ENCODE data around the gene WFDC11. TPM values are rescaled to one million over a fixed set of nuclear protein-coding genes. Genes with fewer than 3 reads are reported as not detected.
"Not testable (repeated sequence)": the region's sequence is repeated elsewhere in the genome, so short reads cannot be mapped to it uniquely, and the experiment has no call there.

The WFDC11 gene
- total RNA-seq (not detected), polyA plus RNA-seq (not detected)
- long read RNA-seq, donor 1: 0 reads
- long read RNA-seq, donor 2: 0 reads
- long read RNA-seq, donor 3: 0 reads
- long read RNA-seq, donor 4: 0 reads
- long read RNA-seq, donor 5: 0 reads
- long read RNA-seq, donor 6: 0 reads
- long read RNA-seq, donor 7: 0 reads
- long read RNA-seq, donor 8: 0 reads
- long read RNA-seq, donor 9: 0 reads
- long read RNA-seq, donor 10: 0 reads

DNA sequence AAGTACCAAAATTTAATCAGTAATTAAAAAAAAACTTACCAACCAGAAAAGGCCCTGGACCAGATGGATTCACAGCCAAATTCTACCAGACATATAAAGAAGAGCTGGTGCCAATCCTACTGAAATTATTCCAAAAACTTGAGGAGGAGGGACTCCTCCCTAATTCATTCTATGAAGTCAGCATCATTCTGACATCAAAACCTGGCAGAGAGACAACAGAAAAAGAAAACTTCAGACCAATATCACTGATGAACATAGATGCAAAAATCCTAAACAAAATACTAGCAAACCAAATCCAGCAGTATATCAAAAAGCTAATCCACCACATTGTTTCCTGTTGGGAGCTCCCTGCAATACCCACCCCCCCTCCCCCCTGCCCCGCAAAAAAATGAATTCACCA lies at the start of gene WFDC11:
WFDC11 (minus strand) TSS at position 101 of the 400 bp plus-strand sequence. CDS start 19,639 bp downstream, outside the sequence.
- Histone ChIP-seq H3K27me3 (no peaks in the 10 kb centered on the region), H3K27ac (no peak within 1 kb of the TSS), H3K9me3 (peaks cover 0 to 9% (median 6%) of the 10 kb centered on the region in 4 donors), H3K36me3 (no peaks in the 10 kb centered on the region), H3K4me1 (no peaks in the 10 kb centered on the region), H3K4me3 (no peak within 1 kb of the TSS)
- intact Hi-C loops (cut with DNase I; ENCODE audit: low total_unique reads): no loop called here
- no peak for TF ChIP-seq EP300 (IDR thresholded peaks at IDR 0.05)
- TF ChIP-seq, protein P1, sequence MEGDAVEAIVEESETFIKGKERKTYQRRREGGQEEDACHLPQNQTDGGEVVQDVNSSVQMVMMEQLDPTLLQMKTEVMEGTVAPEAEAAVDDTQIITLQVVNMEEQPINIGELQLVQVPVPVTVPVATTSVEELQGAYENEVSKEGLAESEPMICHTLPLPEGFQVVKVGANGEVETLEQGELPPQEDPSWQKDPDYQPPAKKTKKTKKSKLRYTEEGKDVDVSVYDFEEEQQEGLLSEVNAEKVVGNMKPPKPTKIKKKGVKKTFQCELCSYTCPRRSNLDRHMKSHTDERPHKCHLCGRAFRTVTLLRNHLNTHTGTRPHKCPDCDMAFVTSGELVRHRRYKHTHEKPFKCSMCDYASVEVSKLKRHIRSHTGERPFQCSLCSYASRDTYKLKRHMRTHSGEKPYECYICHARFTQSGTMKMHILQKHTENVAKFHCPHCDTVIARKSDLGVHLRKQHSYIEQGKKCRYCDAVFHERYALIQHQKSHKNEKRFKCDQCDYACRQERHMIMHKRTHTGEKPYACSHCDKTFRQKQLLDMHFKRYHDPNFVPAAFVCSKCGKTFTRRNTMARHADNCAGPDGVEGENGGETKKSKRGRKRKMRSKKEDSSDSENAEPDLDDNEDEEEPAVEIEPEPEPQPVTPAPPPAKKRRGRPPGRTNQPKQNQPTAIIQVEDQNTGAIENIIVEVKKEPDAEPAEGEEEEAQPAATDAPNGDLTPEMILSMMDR (IDR thresholded peaks at IDR 0.05): no peak
- no peak for TF ChIP-seq POLR2A (IDR thresholded peaks at IDR 0.05)
- no peak for TF ChIP-seq POLR2AphosphoS5 (IDR thresholded peaks at IDR 0.05)
- no peak for DNase-seq
- WGBS, 5 donors: 71 to 88% (median 82%) methylated on average over 1 of the region's 1 CpG

DNA sequence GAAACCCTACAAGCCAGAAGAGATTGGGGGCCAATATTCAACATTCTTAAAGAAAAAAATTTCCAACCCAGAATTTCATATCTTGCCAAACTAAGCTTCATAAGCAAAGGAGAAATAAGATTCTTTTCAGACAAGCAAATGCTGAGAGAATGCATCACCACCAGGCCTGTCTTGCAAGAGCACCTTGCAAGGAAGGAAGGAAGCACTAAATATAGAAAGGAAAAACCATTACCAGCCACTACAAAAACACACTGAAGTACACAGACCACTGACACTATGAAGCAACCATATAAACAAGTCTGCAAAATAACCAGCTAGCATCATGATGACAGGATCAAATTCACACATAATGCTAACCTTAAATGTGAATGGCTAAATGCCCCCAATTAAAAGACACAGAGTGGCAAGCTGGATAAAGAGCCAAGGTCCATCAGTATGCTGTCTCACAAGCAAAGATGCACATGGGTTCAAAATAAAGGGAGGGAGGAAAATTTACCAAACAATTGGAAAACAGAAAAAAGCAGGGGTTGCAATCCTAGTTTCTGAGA lies 46.2 kb upstream of the WFDC11 start:
- H3K4me3 ChIP-seq; H3K4me1 ChIP-seq; H3K9me3 ChIP-seq; intact Hi-C loops (cut with DNase I; ENCODE audit: low total_unique reads); H3K27ac ChIP-seq; H3K36me3 ChIP-seq: not testable (repeated sequence)
- H3K27me3 ChIP-seq: peaks cover 0 to 11% (median 0%) of the 10 kb centered on the region in 3 donors
- DNase-seq: peak in 1 of 2 donors; percentile 2

DNA sequence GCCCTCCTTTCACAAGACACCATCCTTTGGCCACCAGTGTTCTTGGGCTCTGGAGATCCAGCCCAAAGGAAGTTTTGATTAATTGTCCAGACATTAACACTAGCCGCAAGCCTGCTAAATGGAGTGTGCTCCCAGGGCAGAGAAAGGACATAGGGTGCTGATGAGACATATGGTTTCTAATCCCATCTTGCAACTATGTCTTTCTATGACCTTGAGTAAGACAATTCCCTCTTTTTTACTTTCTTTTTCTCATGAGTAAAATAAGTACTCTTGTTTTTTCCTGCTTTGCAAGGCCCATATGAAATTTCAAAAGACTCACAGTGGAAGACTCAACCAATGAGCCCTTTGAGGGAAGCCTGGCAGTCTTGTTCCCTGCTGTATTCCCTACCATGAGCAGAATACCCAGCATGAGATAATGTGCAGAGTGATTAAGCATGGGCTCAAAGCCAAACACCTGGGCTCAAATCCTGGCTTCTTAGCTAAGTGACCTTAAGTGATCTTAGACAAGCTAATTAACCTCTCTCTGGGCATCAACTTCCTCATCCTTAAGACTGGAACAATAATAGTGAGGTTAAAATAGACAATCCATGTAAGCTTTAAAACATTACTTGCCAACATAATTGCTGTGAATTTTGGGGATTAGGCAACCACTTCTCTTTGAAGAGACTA lies 35.1 kb upstream of the WFDC11 start, which contains the start of gene WFDC10B:
WFDC10B (minus strand) TSS at position 51 of the 669 bp plus-strand sequence. CDS start 19,027 bp downstream, outside the sequence.
- intact Hi-C loops (cut with DNase I; ENCODE audit: low total_unique reads): no loop called here
- no peak within 1 kb of the TSS for H3K27ac ChIP-seq
- H3K36me3 ChIP-seq: no peaks in the 10 kb centered on the region
- DNase-seq: peak in 1 of 2 donors; percentile 10
- 78 to 96% (median 90%) methylated on average over 1 of the region's 1 CpG for WGBS, 5 donors
- no peaks in the 10 kb centered on the region for H3K4me1 ChIP-seq
- no peaks in the 10 kb centered on the region for H3K9me3 ChIP-seq
- no peak within 1 kb of the TSS for H3K4me3 ChIP-seq
- peaks cover 0 to 5% (median 4%) of the 10 kb centered on the region in 3 donors for H3K27me3 ChIP-seq
- no peak for TF ChIP-seq EP300 (IDR thresholded peaks at IDR 0.05)
- no peak for TF ChIP-seq POLR2A (IDR thresholded peaks at IDR 0.05)
- TF ChIP-seq POLR2AphosphoS5 (IDR thresholded peaks at IDR 0.05): no peak
- TF ChIP-seq, protein P1 (IDR thresholded peaks at IDR 0.05): no peak

GRCh38 chr20:45701873-45702272 lies 31.8 kb upstream of the WFDC11 start, which contains the start of gene WFDC13:
Gene WFDC13 (plus strand): TSS chr20:45702038. CDS start chr20:45702124, 86 bp downstream.
- H3K4me3 ChIP-seq: no peak within 1 kb of the TSS
- no peak within 1 kb of the TSS for H3K27ac ChIP-seq
- peak in 1 of 2 donors; percentile 7 for DNase-seq
- H3K36me3 ChIP-seq: no peaks in the 10 kb centered on the region
- no peaks in the 10 kb centered on the region for H3K9me3 ChIP-seq
- no peaks in the 10 kb centered on the region for H3K27me3 ChIP-seq
- TF ChIP-seq POLR2AphosphoS5 (IDR thresholded peaks at IDR 0.05) (no peak), POLR2A (IDR thresholded peaks at IDR 0.05) (no peak), EP300 (IDR thresholded peaks at IDR 0.05) (no peak)
- TF ChIP-seq, protein P1 (IDR thresholded peaks at IDR 0.05): no peak
- H3K4me1 ChIP-seq: no peaks in the 10 kb centered on the region
- 37 to 62% (median 47%) methylated on average over 4 of the region's 4 CpGs for WGBS, 5 donors
- intact Hi-C loops (cut with DNase I; ENCODE audit: low total_unique reads): no loop called here
